Measurements from ENCODE around the gene MTHFD2.

Gene MTHFD2

DNA sequence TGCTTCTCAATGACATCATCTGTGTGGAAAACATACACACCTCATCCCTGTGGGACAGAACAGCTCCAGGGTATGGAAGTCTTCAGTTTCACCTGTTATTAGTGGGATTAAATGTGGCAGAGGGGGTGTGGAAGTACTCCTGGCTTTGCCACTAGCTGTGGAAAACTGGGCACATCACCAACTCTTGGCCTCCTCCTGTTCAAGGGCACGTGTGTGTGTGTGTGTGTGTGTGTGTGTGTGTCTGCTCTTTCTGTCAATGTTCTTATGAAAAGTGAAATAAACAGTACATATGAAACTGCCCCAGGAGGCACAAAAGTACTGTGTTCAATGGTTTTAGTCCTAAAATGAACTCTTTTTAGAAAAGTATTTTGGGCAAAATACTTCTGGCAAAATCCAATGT lies 65.9 kb downstream of the MTHFD2 start:
- no peak for DNase-seq (ENCODE audit: low spot score)

DNA sequence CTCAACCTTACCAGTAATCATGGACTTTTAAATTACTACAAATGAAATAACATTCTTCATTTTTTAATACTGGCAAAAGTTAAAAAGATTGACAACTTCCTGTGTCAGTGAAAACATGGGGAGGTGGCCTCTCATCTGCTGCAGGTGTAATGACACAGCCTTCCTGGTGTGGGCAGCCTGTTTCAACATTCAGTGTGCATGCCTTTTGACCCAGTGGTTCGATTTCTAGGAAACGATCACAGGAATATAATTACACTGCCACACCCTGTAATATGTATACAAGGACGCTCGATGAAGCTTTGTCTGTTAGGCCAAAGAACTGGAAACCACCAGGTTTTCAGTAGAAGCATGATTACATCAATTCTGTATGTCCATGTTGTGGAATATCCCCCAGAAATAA lies 68.7 kb downstream of the MTHFD2 start:
- peak; percentile 87 for DNase-seq (ENCODE audit: low spot score)

All from SW480 (cell line).